Colonic mucosa (tissue), 4 donors: ENCODE data around the gene BBLN. TPM values are rescaled to one million over a fixed set of nuclear protein-coding genes. Genes with fewer than 3 reads are reported as not detected.

Experiments used
- DNase-seq: peaks from one replicate; pipeline ENCODE4 v3.0.0-alpha.2; 2020
- H3K27ac ChIP-seq: fragments of 200-600 bp; one replicate; pipeline ENCODE4 v1.8.0; 2021
- H3K27me3 ChIP-seq: fragments of 200-600 bp; one replicate; pipeline ENCODE4 v1.8.0; 2021
- H3K36me3 ChIP-seq: fragments of 200-600 bp; one replicate; pipeline ENCODE4 v1.8.0; 2021
- H3K4me1 ChIP-seq: fragments of 200-600 bp; one replicate; pipeline ENCODE4 v1.8.0; 2021; ENCODE audit warnings: mild to moderate bottlenecking
- H3K4me3 ChIP-seq: fragments of 200-600 bp; one replicate; pipeline ENCODE4 v1.8.0; 2021
- H3K9ac ChIP-seq, 2 donors: one replicate each; pipeline ENCODE4 v1.7.0; 2013; ENCODE audit warnings: control low read depth in 2 of 2, low read depth in 2 of 2, low read length in 2 of 2
- H3K9me3 ChIP-seq: fragments of 200-600 bp; one replicate; pipeline ENCODE4 v1.8.0; 2021
- CTCF ChIP-seq: fragments of 200-600 bp; IDR thresholded peaks from one replicate; pipeline ENCODE4 v1.8.0; 2022; ENCODE audit warnings: antibody characterized with exemption, mild to moderate bottlenecking
- intact Hi-C: fragments of 100-400 bp; cut with DNase I; formaldehyde crosslinking; loops from one replicate; pipeline ENCODE4 v1.14.1; 2022
- total RNA-seq, 2 donors: library from RNA; stranded (reverse); fragmentation: NEBNext Ultra II Directional in 1 of 2; extraction: Animal tissue kit (Norgen Biotek cat#: 25700) in 1 of 2; gene quantifications; one replicate each; pipeline ENCODE4 v1.2.1, GENCODE V29; 2021
- donor health status: healthy.
- donor health status: DM: no; HTN: no; CAD: no.
- donor health status: DM: no; HTN: no; CAD: no.

The BBLN gene
- total RNA-seq, 2 donors from 2014 or later: 47.5 to 53.0 TPM

- Histone ChIP-seq H3K9ac (peak overlapping the region; percentile 71 to 87), H3K27me3 (no peaks in the 10 kb centered on the region), H3K9me3 (no peaks in the 10 kb centered on the region), H3K36me3 (no peaks in the 10 kb centered on the region), H3K4me1 (peaks cover 9% of the 10 kb centered on the region), H3K27ac (peak overlapping the region; percentile 89), H3K4me3 (peak overlapping the region; percentile 72)
- intact Hi-C loops: no loop called here
- peak; percentile 41 for DNase-seq
- TF ChIP-seq CTCF: no peak
These were observed 30.7 kb downstream of the BBLN start for GRCh38 chr9:128190516-128191405.

DNA sequence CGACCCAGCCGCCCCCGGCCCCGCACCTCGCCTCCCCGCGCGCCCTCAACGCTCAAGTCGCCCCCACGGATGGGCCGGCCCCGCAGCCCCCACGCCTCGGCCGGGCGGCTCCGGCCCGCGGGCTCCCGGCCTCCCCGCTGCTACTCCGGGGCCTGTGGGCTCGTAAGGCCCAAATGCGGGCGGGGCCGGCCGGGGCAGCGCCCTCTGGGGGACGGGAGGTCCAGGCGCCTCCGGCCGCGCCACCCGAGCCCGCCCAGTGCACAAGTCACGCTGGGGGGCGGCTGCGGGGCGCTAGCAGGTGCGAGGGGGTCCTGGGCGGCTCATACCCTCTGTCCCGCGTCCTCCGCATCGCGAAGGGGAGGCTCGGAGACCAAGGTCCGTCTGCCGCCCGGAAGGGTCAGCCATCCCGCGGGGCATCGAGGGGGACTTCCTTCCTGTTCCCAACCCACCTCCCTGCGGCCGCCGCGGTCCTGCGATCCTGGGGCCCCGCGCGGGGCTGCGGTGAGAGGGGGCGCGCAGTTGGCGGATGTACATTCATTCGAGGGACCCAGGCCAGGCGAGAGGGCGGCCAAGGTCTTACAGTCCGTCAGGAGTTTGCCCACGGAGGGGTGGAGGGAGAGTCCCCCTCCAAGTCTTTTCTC is 31.5 kb downstream of the BBLN start, which contains the start of gene CIZ1:
TSS of gene CIZ1 (minus strand) at position 167 of the 641 bp plus-strand sequence. CDS start 715 bp downstream, outside the sequence.
- H3K4me3 ChIP-seq: peak within 1 kb of the TSS; percentile 72
- peak; percentile 80 for DNase-seq
- no peaks in the 10 kb centered on the region for H3K27me3 ChIP-seq
- H3K9ac ChIP-seq: peak within 1 kb of the TSS; percentile 71 to 90
- H3K36me3 ChIP-seq: no peaks in the 10 kb centered on the region
- intact Hi-C loops: no loop called here
- H3K9me3 ChIP-seq: no peaks in the 10 kb centered on the region
- H3K4me1 ChIP-seq: peaks cover 9% of the 10 kb centered on the region
- peak within 1 kb of the TSS; percentile 89 for H3K27ac ChIP-seq
- TF ChIP-seq CTCF: peak; percentile 71

- peak overlapping the region; percentile 72 for H3K4me3 ChIP-seq
- intact Hi-C loops: no loop called here
- H3K9me3 ChIP-seq: no peaks in the 10 kb centered on the region
- no peaks in the 10 kb centered on the region for H3K36me3 ChIP-seq
- H3K4me1 ChIP-seq: peaks cover 9% of the 10 kb centered on the region
- peak; percentile 44 for TF ChIP-seq CTCF
- H3K27me3 ChIP-seq: no peaks in the 10 kb centered on the region
- peak overlapping the region in 1 of 2 donors; percentile 54 for H3K9ac ChIP-seq
- peak overlapping the region; percentile 89 for H3K27ac ChIP-seq
- DNase-seq: peak; percentile 93
These were observed 32.7 kb downstream of the BBLN start for GRCh38 chr9:128192601-128193371.

- no peaks in the 10 kb centered on the region for H3K27me3 ChIP-seq
- DNase-seq: no peak
These were observed 33.5 kb downstream of the BBLN start for GRCh38 chr9:128193469-128194096.

More at GRCh38 chr9:128193469-128194096, 33.5 kb downstream of the BBLN start:
- intact Hi-C loops: no loop called here
- no peaks in the 10 kb centered on the region for H3K36me3 ChIP-seq
- H3K4me3 ChIP-seq: no peak overlapping the region
- peak overlapping the region in 1 of 2 donors; percentile 54 for H3K9ac ChIP-seq
- H3K27ac ChIP-seq: peak overlapping the region; percentile 89
- no peaks in the 10 kb centered on the region for H3K9me3 ChIP-seq
- TF ChIP-seq CTCF: no peak
- peaks cover 9% of the 10 kb centered on the region for H3K4me1 ChIP-seq
